ENCODE measurements around the gene VCX3B.

Gene VCX3B

DNA sequence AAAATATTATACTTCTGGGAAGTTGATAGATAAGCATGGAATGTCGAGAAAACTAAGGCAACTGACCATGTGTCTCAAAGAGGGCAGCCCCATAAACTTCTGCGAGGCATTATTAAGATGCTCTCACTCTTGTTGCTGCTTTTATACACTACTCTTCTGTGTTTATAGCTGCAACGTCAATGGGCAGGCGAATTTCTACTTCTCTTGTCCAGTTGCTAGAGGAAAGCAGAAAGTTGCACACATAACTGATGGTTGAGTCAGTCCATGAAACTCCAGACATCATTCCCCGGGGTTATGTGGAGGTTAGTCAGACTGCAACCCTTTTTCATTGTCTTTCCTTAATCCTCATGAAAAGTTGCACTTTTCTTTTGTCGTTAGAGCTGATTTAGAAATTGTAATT is 39.8 kb downstream of the VCX3B start:
- peak; percentile 97 for ATAC-seq (ENCODE audit: low read depth)
- TF ChIP-seq, protein P1, sequence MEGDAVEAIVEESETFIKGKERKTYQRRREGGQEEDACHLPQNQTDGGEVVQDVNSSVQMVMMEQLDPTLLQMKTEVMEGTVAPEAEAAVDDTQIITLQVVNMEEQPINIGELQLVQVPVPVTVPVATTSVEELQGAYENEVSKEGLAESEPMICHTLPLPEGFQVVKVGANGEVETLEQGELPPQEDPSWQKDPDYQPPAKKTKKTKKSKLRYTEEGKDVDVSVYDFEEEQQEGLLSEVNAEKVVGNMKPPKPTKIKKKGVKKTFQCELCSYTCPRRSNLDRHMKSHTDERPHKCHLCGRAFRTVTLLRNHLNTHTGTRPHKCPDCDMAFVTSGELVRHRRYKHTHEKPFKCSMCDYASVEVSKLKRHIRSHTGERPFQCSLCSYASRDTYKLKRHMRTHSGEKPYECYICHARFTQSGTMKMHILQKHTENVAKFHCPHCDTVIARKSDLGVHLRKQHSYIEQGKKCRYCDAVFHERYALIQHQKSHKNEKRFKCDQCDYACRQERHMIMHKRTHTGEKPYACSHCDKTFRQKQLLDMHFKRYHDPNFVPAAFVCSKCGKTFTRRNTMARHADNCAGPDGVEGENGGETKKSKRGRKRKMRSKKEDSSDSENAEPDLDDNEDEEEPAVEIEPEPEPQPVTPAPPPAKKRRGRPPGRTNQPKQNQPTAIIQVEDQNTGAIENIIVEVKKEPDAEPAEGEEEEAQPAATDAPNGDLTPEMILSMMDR (IDR thresholded peaks at IDR 0.05; ENCODE audit: poor library complexity, severe bottlenecking) = no peak
- no peak for DNase-seq (ENCODE audit: low spot score)
- peaks cover 12% of the 10 kb centered on the region for H3K4me1 ChIP-seq (ENCODE audit: insufficient read depth, poor library complexity, severe bottlenecking)
- no peaks in the 10 kb centered on the region for H3K27me3 ChIP-seq (ENCODE audit: insufficient read depth, poor library complexity, severe bottlenecking)
- no peaks in the 10 kb centered on the region for H3K9me3 ChIP-seq (ENCODE audit: severe bottlenecking)
- H3K4me3 ChIP-seq (ENCODE audit: severe bottlenecking) = no peak overlapping the region
- no peaks in the 10 kb centered on the region for H3K36me3 ChIP-seq (ENCODE audit: low read depth)
- peak overlapping the region; percentile 18 for H3K27ac ChIP-seq (ENCODE audit: poor library complexity, severe bottlenecking)

All from RWPE2 (cell line).